NCI-H2081 treated with DMSO at 0.1 percent for 48 hours (cell line): ENCODE data around the gene GJA3.
A peak's percentile ranks its signal among the peaks of the same experiment; 100 is the strongest.
"Not testable (repeated sequence)": the region's sequence is repeated elsewhere in the genome, so short reads cannot be mapped to it uniquely, and the experiment has no call there.

Experiments
- DNase-seq: peaks from one replicate; lab custom pipeline; 2025; lab: John Stamatoyannopoulos, UW

GJA3 gene

DNA sequence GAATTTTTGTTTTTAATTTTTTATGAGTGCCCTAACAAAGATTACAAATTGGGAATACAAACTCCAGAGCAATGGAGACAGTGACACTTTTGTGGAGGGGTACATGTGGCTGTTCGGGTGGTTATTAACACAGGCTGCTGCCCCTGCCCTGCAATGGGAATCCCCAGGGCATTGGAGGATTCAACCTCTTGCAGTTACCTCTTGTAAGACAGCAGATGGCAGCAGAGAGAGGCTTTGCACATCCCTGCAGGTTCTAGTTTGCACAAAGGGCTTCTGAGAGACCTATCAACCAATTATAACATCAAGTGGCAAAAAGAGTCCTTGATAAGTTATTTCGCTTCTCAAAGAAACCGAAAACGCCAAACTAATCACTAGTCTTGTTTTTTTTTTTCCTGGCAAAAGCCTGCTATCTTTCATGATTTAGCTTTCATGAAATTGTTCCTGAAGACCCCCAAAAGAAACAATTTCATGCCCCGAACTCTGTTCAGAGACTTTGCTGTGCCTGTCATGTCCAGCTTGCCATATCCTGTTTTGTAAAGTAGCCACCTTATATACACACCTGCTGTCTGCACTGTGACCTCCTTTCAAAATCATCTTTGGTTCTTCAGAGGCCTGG lies 21.5 kb upstream of the GJA3 start:
- peak; percentile 12 for DNase-seq

GRCh38 chr13:20181188-20181587 lies 20.3 kb upstream of the GJA3 start:
- peak; percentile 9 for DNase-seq

GRCh38 chr13:20178156-20178555 lies 17.3 kb upstream of the GJA3 start:
- DNase-seq, result no peak

DNA sequence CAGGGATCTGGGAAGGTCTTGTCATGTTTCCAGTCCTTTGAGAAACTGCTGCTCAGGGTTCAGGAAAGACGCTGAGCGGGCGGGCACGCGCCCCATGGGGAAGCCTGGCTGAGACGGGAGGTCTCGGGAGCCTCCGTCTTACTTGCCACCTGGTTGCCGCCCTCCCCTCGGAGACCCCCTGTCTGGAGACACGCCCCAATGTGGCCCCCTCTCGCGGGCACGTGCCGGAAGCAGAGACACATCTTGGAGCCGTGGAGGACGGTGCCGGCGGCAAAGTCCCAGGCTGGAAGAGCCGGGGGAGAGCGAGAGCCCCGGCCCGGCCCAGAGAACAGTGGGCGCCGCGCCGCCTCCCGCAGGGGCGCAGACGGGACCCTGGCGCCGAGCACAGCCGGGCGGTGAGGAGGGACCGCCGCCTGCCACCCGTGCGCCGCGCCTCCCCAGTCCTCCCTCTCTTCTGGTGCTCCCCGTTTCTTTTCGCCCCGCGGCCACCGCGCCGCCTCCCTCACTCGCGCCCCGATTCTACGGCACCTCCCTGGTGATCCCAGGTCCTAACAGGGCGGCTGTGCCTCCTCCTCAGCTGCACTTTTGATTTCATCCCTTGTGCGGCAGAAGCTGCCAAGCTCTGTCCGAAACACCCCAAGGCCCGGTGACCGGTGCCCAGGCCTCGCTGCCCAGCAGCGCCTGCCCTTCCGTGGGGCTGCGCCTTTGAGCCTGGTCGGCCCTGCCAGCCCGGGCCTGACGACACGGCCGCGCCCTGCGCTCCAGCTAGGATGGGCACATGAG lies 16.4 kb upstream of the GJA3 start:
- DNase-seq, result no peak

DNA sequence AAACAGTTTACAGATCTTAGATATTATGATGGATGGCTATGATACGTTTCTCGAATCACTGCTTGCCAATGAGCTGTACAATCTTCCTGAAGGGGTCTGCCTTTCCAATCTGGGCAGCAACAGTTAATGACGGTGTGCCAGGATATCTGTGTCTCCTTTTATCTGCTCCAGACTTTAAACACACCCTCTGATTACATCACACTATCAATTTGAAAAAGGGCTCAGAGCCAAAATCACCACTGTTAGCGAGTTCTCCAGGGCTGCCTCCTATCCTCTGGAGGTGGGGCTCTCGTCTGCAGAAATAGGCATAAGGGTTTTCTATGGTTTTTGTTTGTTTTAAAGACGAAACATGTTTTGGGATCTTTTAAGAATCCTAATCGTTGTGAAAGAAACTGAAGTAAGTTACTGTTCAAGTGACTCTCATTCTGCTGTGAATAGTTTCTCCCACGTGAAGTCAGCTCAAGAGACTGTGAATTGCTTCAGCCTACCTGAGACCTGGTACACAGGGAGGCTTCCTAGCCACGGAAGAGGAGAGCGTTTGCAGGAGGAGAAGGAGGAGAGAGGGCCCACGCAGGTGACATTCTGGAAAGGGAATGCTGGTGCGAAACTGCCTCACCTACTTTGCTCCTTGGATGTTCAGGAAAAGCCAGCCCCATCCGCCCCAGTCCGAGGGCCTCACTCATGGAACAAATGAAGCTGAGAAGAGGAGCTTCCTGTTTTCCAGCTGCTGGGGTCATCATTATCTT lies 15.2 kb upstream of the GJA3 start:
- no peak for DNase-seq

GRCh38 chr13:20175406-20175794 lies 14.5 kb upstream of the GJA3 start:
- DNase-seq, result no peak

DNA sequence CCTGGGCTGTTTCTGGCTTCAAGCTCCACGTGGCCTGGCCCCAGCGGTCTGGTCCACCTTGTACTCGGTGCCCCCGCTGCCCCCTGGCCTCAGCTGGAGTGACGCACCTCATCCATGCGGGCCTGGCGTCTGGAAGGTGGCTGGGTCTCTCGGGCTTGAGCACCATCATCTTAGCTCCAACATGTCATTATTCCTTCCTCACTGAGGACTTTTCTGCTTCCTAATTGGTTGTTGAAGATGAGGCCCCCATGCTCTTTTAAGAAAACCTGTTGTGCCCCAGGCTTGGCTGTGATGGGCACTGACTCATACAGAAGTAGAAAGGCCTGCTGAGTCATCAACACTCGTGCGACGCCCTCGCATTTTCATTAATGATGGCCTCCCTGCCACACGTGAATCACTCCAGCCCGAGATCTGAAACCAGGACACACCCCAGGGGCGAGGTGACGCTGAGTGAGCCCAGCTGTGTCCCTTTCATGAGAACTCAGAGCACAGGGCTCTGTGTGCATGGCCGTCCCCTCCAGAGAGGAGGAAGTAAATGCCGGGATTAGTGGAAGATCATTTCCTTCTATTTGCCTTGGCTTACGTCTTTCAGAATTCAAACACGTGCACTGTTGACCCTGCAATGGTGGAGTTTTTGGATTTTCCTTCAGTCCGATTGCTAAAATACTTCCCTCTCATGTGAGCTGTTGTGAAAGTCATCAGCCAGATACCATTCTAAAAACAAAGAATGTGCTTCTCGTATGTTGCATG lies 14.0 kb upstream of the GJA3 start:
- DNase-seq, result no peak

- DNase-seq, result no peak
Measured at GRCh38 chr13:20173116-20173746, 12.4 kb upstream of the GJA3 start.

DNA sequence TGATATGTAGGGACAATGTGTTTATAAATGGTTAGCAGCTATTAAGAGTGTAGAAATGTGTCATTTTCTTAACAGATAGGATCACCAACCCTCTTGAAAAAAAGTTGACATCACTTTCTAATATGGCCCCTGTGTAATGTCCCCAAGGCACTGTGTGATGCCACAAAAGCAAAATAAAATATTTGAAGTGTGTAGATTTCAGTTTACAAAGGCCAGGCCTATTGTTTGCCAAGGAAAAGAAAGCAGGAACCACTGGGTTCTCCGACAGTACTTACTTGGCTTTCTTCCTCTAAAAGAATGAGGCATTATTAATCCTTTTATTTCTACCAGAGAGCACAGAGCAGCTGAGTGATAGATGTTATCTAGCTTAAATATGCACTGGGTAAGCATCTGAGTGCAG lies 10.5 kb upstream of the GJA3 start:
- no peak for DNase-seq

GRCh38 chr13:20170921-20171320 lies 10.1 kb upstream of the GJA3 start:
- DNase-seq, result no peak

DNA sequence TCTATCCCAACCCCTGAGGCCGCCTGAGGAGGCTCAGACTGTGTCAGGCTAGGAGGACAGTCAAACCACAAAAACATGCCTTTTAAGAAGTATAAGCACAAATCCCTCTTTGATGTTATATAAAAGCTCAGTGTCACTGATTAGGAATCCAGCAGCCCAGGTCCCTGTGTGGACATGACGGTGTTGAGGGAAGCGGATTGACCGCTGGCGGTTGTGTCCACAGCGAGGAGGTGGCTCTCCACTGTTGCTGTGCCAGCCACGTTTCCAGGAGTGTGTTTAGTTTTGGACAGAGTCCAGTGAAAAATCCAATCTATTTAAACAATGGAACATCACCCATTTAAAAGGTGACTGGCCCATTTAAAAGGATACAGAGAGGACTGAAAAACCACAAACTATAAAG lies 7.5 kb upstream of the GJA3 start:
- DNase-seq, result no peak

GRCh38 chr13:20165417-20166257 lies 4.8 kb upstream of the GJA3 start:
- DNase-seq, result no peak

DNA sequence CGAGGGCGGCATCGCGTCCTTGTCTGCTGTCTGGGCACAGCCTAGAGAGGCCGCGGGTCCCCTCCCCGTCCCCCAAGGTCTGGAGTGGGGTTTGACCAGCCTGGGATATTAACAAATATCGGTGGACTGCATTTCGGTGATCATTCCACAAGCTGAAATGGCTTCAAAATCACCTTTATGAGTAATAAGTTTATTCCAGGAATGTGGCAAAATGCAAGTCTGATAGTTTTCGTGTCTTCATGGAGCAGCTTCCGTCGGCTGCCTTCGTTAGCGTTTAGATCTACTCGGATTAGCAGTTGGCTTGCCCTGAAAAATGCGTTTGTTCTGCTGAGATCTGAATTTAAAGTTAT lies 1.1 kb upstream of the GJA3 start:
- no peak for DNase-seq

DNA sequence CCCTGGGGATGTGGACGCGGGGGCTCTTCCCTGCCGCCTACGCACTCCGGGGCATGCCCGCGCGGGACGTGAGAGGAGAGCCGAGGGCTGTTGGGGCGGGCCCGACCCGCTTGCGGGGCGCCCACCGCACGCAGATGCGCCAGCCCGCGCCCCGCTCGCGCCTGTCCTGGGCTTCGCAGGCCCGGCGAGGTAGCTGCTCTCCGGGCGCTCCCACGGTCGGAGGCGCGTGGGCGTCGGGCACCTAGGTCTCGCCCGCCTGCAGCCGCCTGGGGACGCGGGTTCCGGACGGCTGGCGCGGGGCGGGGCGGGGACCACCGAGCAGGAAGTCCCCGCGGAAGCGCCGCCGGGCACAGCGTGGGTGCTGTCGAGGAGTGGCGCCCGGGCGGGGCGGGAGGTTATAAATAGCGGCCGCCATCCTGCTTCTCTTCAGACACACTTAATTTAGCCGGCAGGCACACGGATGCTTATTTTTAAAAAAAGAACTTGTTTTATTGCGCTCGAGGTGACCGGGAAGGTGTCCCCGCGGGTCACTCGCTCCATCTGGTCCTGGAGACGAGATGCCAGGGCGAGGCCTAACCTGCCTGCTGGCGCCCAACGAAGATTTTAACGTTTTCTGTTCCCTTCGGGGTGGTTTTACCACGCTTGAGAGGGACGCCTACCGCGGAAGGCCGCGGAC lies 561 bp upstream of the GJA3 start:
- no peak for DNase-seq

GRCh38 chr13:20159646-20160305 lies 1.1 kb downstream of the GJA3 start:
- no peak for DNase-seq

DNA sequence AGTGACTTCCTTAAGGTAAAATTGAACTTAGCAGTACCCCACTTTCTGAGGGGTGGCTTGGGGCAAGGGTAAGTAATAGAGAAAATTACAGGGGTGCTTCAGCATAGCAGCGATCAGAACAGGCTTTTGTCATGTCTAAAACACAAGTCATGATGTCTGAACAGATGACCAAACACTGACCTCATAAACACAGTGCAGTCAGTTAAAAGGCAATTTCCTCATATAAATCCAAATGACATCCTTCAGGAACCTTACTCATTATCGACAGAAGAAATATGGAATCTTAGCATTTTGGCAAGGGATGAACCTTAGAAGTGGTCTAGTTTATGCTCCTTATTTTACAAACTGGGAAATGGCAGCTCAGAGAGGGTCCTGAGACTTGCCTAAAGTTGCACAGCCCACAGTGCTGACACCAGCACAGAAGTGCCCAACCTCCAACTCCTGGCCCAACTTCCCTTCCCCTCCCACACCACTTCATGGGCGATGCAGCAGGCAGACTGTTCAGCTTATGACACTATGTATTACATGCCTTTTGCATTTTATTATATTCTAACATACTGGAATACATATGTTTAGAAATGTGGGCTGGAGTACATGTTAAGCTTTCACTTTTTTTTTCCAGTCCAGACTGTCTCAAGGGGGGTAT lies 3.6 kb downstream of the GJA3 start:
- no peak for DNase-seq

DNA sequence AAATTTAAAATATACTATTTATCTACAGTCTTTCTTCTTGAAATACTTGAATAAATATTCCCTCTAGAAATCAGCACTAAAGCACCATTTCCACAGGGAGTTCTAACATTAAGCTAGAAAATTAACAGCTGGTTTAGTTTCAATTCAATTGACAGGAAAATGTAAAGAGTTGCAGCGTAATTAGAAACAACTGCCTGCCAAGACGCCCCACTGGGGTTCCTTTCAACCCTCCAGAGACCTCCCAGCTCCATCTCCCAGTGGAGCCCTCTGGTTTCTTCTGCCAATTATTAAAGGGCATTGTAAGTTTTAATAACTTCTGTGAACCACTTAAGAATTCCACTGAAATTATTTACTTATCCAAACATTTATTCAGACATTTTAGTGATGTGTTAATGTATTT lies 4.2 kb downstream of the GJA3 start:
- DNase-seq, result no peak

GRCh38 chr13:20153290-20153689 lies 7.6 kb downstream of the GJA3 start:
- DNase-seq, result not testable (repeated sequence)

DNA sequence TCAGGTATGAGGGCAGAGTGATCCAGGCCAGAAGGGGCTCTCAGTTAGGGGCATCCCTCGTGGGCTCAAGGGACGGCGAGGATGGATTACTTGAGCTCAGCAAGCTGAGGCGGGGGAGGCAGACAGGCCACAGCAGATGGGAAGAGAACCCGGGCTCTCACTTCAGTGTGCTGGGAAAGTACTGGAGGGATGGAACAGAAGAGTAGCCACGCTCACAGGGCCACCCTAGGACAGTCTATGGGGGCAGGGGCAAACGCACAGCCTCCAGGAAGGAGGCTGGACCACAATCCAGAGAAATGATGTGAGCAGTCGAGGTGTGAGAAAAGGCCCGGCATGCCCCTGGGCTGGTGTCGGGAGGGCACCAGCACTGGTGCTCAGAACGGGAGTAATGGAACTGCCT lies 9.2 kb downstream of the GJA3 start:
- DNase-seq, result no peak

GRCh38 chr13:20151016-20151415 lies 9.8 kb downstream of the GJA3 start:
- no peak for DNase-seq
